WTC11 (cell line): ENCODE results near the gene PRDM15. TPM values are rescaled to one million over a fixed set of nuclear protein-coding genes. Genes with fewer than 3 reads are reported as not detected.

Source experiments
- ATAC-seq: fragments of 200-7000 bp; cut with Tn5 transposase; 2 replicates; pipeline ENCODE4 v1.10.0; 2021; ENCODE audit warnings: mild to moderate bottlenecking, moderate library complexity
- CTCF ChIA-PET: fragments of 300-600 bp; sonication (Branson Sonifier 250); formaldehyde crosslinking; loops from one replicate; lab custom pipeline; 2021; ENCODE audit warnings: antibody characterized with exemption; lab: Charles Lee
- POLR2A ChIA-PET: fragments of 350-600 bp; sonication (Branson Sonifier 250); formaldehyde crosslinking; loops from one replicate; lab custom pipeline; 2021; ENCODE audit warnings: antibody characterized with exemption; lab: Charles Lee
- DNase-seq: peaks from one replicate; pipeline ENCODE4 v3.0.0; 2021; ENCODE audit warnings: low spot score
- H3K27ac Mint-ChIP-seq: 2 replicates; pipeline ENCODE4 v1.8.0; 2021; ENCODE audit warnings: mixed read lengths
- H3K27me3 Mint-ChIP-seq: 2 replicates; pipeline ENCODE4 v1.8.0; 2021; ENCODE audit warnings: low read depth, mild to moderate bottlenecking, moderate library complexity, mixed read lengths
- H3K36me3 Mint-ChIP-seq: 2 replicates; pipeline ENCODE4 v1.8.0; 2021; ENCODE audit warnings: mixed read lengths
- H3K4me1 Mint-ChIP-seq: 2 replicates; pipeline ENCODE4 v1.8.0; 2022; ENCODE audit warnings: mixed read lengths
- H3K4me3 Mint-ChIP-seq: 2 replicates; pipeline ENCODE4 v1.8.0; 2021; ENCODE audit warnings: mild to moderate bottlenecking, moderate library complexity, mixed read lengths
- H3K9me3 Mint-ChIP-seq: 2 replicates; pipeline ENCODE4 v1.8.0; 2021; ENCODE audit warnings: mixed read lengths
- E2F4 ChIP-seq: sonication (generic); formaldehyde crosslinking; IDR thresholded peaks from 2 replicates; pipeline ENCODE4 v1.8.1; 2022; ENCODE audit warnings: low read depth, mild to moderate bottlenecking, moderate library complexity, missing genetic modification reagents, borderline replicate concordance
- MAX ChIP-seq: sonication (generic); formaldehyde crosslinking; IDR thresholded peaks from 2 replicates; pipeline ENCODE4 v1.8.0; 2022; ENCODE audit warnings: mild to moderate bottlenecking, missing genetic modification reagents
- NFYB ChIP-seq: sonication (generic); formaldehyde crosslinking; conservative IDR thresholded peaks from 2 replicates; pipeline ENCODE4 v1.8.0; 2022; ENCODE audit warnings: low read depth, missing genetic modification reagents
- NR3C1 ChIP-seq: sonication (generic); formaldehyde crosslinking; conservative IDR thresholded peaks from 2 replicates; pipeline ENCODE4 v1.8.1; 2023; ENCODE audit warnings: low read depth, mild to moderate bottlenecking, missing genetic modification reagents
- TP53 ChIP-seq: sonication (generic); formaldehyde crosslinking; IDR thresholded peaks from 2 replicates; pipeline ENCODE4 v1.8.1; 2023; ENCODE audit warnings: mild to moderate bottlenecking, missing genetic modification reagents
- ZMAT4 ChIP-seq: fragments of 250-450 bp; sonication (Bioruptor Pico); IDR thresholded peaks from 2 replicates; pipeline ENCODE4 v1.9.0; 2021; ENCODE audit warnings: mild to moderate bottlenecking
- ZNF512 ChIP-seq: sonication (generic); formaldehyde crosslinking; IDR thresholded peaks from 2 replicates; pipeline ENCODE4 v1.8.1; 2022; ENCODE audit warnings: missing genetic modification reagents, borderline replicate concordance
- ZNF671 ChIP-seq: fragments of 250-450 bp; sonication (Bioruptor Pico); IDR thresholded peaks from 2 replicates; pipeline ENCODE4 v1.8.0; 2021; ENCODE audit warnings: mild to moderate bottlenecking
- total RNA-seq: library from RNA; stranded (reverse); gene quantifications from 3 replicates; pipeline ENCODE4 v1.2.3, GENCODE V29; 2021
- TF ChIP-seq, protein P1 (sequence below): fragments of 200-600 bp; IDR thresholded peaks from 2 replicates; pipeline ENCODE4 v1.8.0; 2022; ENCODE audit warnings: antibody characterized with exemption
- TF ChIP-seq, protein P2 (sequence below): fragments of 250-450 bp; sonication (Bioruptor Pico); IDR thresholded peaks from 2 replicates; pipeline ENCODE4 v1.8.0; 2021; ENCODE audit warnings: mild to moderate bottlenecking
- TF ChIP-seq, protein P3 (sequence below): sonication (generic); formaldehyde crosslinking; conservative IDR thresholded peaks from 2 replicates; pipeline ENCODE4 v1.8.1; 2022; ENCODE audit warnings: mild to moderate bottlenecking, missing genetic modification reagents
- TF ChIP-seq, protein P4 (sequence below): sonication (generic); formaldehyde crosslinking; IDR thresholded peaks from 2 replicates; pipeline ENCODE4 v1.8.0; 2023; ENCODE audit warnings: mild to moderate bottlenecking, missing genetic modification reagents

Gene PRDM15
- total RNA-seq, 1 experiment from 2014 or later, result 12.9 TPM

GRCh38 chr21:41832596-41833496 lies 46.3 kb downstream of the PRDM15 start:
- Mint-ChIP-seq H3K36me3 (peaks cover 7% of the 10 kb centered on the region), H3K27me3 (no peaks in the 10 kb centered on the region), H3K27ac (no peak overlapping the region), H3K9me3 (no peaks in the 10 kb centered on the region), H3K4me3 (no peak overlapping the region), H3K4me1 (peaks cover 22% of the 10 kb centered on the region)
- TF ChIP-seq MAX (CRISPR knock-in tag), result no peak
- TF ChIP-seq, protein P1, sequence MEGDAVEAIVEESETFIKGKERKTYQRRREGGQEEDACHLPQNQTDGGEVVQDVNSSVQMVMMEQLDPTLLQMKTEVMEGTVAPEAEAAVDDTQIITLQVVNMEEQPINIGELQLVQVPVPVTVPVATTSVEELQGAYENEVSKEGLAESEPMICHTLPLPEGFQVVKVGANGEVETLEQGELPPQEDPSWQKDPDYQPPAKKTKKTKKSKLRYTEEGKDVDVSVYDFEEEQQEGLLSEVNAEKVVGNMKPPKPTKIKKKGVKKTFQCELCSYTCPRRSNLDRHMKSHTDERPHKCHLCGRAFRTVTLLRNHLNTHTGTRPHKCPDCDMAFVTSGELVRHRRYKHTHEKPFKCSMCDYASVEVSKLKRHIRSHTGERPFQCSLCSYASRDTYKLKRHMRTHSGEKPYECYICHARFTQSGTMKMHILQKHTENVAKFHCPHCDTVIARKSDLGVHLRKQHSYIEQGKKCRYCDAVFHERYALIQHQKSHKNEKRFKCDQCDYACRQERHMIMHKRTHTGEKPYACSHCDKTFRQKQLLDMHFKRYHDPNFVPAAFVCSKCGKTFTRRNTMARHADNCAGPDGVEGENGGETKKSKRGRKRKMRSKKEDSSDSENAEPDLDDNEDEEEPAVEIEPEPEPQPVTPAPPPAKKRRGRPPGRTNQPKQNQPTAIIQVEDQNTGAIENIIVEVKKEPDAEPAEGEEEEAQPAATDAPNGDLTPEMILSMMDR, result no peak
- no peak for TF ChIP-seq ZMAT4 (CRISPR knock-in tag)
- TF ChIP-seq ZNF512 (CRISPR knock-in tag), result no peak
- TF ChIP-seq, protein P2, sequence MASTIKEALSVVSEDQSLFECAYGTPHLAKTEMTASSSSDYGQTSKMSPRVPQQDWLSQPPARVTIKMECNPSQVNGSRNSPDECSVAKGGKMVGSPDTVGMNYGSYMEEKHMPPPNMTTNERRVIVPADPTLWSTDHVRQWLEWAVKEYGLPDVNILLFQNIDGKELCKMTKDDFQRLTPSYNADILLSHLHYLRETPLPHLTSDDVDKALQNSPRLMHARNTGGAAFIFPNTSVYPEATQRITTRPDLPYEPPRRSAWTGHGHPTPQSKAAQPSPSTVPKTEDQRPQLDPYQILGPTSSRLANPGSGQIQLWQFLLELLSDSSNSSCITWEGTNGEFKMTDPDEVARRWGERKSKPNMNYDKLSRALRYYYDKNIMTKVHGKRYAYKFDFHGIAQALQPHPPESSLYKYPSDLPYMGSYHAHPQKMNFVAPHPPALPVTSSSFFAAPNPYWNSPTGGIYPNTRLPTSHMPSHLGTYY (CRISPR knock-in tag), result no peak
- TF ChIP-seq, protein P3, sequence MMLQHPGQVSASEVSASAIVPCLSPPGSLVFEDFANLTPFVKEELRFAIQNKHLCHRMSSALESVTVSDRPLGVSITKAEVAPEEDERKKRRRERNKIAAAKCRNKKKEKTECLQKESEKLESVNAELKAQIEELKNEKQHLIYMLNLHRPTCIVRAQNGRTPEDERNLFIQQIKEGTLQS (CRISPR knock-in tag), result no peak
- no peak for TF ChIP-seq E2F4 (CRISPR knock-in tag)
- no peak for TF ChIP-seq NR3C1
- TF ChIP-seq NFYB (CRISPR knock-in tag), result no peak
- TF ChIP-seq, protein P4, sequence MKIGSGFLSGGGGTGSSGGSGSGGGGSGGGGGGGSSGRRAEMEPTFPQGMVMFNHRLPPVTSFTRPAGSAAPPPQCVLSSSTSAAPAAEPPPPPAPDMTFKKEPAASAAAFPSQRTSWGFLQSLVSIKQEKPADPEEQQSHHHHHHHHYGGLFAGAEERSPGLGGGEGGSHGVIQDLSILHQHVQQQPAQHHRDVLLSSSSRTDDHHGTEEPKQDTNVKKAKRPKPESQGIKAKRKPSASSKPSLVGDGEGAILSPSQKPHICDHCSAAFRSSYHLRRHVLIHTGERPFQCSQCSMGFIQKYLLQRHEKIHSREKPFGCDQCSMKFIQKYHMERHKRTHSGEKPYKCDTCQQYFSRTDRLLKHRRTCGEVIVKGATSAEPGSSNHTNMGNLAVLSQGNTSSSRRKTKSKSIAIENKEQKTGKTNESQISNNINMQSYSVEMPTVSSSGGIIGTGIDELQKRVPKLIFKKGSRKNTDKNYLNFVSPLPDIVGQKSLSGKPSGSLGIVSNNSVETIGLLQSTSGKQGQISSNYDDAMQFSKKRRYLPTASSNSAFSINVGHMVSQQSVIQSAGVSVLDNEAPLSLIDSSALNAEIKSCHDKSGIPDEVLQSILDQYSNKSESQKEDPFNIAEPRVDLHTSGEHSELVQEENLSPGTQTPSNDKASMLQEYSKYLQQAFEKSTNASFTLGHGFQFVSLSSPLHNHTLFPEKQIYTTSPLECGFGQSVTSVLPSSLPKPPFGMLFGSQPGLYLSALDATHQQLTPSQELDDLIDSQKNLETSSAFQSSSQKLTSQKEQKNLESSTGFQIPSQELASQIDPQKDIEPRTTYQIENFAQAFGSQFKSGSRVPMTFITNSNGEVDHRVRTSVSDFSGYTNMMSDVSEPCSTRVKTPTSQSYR (CRISPR knock-in tag), result no peak
- no peak for TF ChIP-seq TP53
- TF ChIP-seq ZNF671 (CRISPR knock-in tag), result no peak
- ChIA-PET POLR2A (no interaction called here), CTCF (interaction anchor here (1.6 to 2.4 kb wide), 2 partner anchors 16 to 220 kb away, joined by 4 to 5 read pairs; no protein-coding TSS in a partner anchor)
- DNase-seq (no peak), ATAC-seq (no peak)
